GM19463 (cell line): ENCODE data around the gene TENM4.

Experiments
- ATAC-seq: cut with Tn5 transposase; IDR thresholded peaks from one replicate; pipeline ENCODE4 v1.9.1; 2021; ENCODE audit warnings: mild to moderate bottlenecking, moderate library complexity; ENCODE audit not compliant: unreplicated experiment

Gene TENM4

GRCh38 chr11:79352349-79352703 lies 88.5 kb downstream of the TENM4 start:
- no peak for ATAC-seq

GRCh38 chr11:79348976-79349682 lies 91.7 kb downstream of the TENM4 start:
- ATAC-seq: no peak

- no peak for ATAC-seq
Measured at GRCh38 chr11:79346021-79346420, 94.8 kb downstream of the TENM4 start.

- no peak for ATAC-seq
Measured at GRCh38 chr11:79344753-79345294, 96.0 kb downstream of the TENM4 start.

GRCh38 chr11:79342686-79343085 lies 98.1 kb downstream of the TENM4 start:
- no peak for ATAC-seq

GRCh38 chr11:79342236-79342635 lies 98.6 kb downstream of the TENM4 start:
- ATAC-seq: no peak

GRCh38 chr11:79340535-79340934 lies 100.3 kb downstream of the TENM4 start:
- no peak for ATAC-seq

- no peak for ATAC-seq
Measured at GRCh38 chr11:79336797-79337517, 103.9 kb downstream of the TENM4 start.

- ATAC-seq: no peak
Measured at GRCh38 chr11:79335681-79336080, 105.1 kb downstream of the TENM4 start.

- ATAC-seq: no peak
Measured at GRCh38 chr11:79333355-79333754, 107.5 kb downstream of the TENM4 start.

GRCh38 chr11:79332017-79332416 lies 108.8 kb downstream of the TENM4 start:
- no peak for ATAC-seq

- ATAC-seq: no peak
Measured at GRCh38 chr11:79331203-79331901, 109.5 kb downstream of the TENM4 start.

- no peak for ATAC-seq
Measured at GRCh38 chr11:79330651-79331050, 110.2 kb downstream of the TENM4 start.

GRCh38 chr11:79329561-79329960 lies 111.3 kb downstream of the TENM4 start:
- ATAC-seq: no peak

GRCh38 chr11:79328402-79328801 lies 112.4 kb downstream of the TENM4 start:
- no peak for ATAC-seq

- ATAC-seq: no peak
Measured at GRCh38 chr11:79325851-79326250, 115.0 kb downstream of the TENM4 start.

- no peak for ATAC-seq
Measured at GRCh38 chr11:79321263-79321662, 119.6 kb downstream of the TENM4 start.

GRCh38 chr11:79314906-79315689 lies 125.7 kb downstream of the TENM4 start:
- no peak for ATAC-seq

GRCh38 chr11:79313530-79313913 lies 127.3 kb downstream of the TENM4 start:
- ATAC-seq: no peak

GRCh38 chr11:79312617-79313529 lies 128.0 kb downstream of the TENM4 start:
- ATAC-seq: no peak
